BJ (cell line): ENCODE data around the gene SIPA1L2. TPM values are rescaled to one million over a fixed set of nuclear protein-coding genes. Genes with fewer than 3 reads are reported as not detected.

Experiments
- CTCF ChIA-PET: fragments of 350-600 bp; formaldehyde crosslinking; extraction: SDS; loops from one replicate; lab custom pipeline; 2021; ENCODE audit warnings: antibody characterized with exemption, inconsistent platforms; lab: Yijun Ruan, JAX
- POLR2A ChIA-PET: fragments of 300-600 bp; sonication (Branson Sonifier 250); formaldehyde crosslinking; extraction: SDS; loops from one replicate; lab custom pipeline; 2021; ENCODE audit warnings: antibody characterized with exemption; lab: Charles Lee
- DNase-seq: peaks from one replicate; pipeline ENCODE4 v3.0.0-alpha.2; 2011; ENCODE audit warnings: low read depth
- H3K27me3 ChIP-seq: 2 replicates; pipeline ENCODE4 v1.6.0; 2011; ENCODE audit warnings: low read length; ENCODE audit not compliant: control insufficient read depth, insufficient read depth
- H3K36me3 ChIP-seq: 2 replicates; pipeline ENCODE4 v1.5.1; 2011; ENCODE audit warnings: low read length; ENCODE audit not compliant: control insufficient read depth, insufficient read depth
- H3K4me3 ChIP-seq: 2 replicates; pipeline ENCODE4 v1.5.1; 2011; ENCODE audit warnings: low read depth, mild to moderate bottlenecking, control low read depth, low read length
- polyA plus RNA-seq: library from polyadenylated mRNA; depleted of rRNA; stranded (reverse); fragments of >200 nt; gene quantifications from 2 replicates; pipeline ENCODE4 v1.2.3, GENCODE V29; 2011; rRNA removed
- TF ChIP-seq, protein P1 (sequence below): IDR thresholded peaks from 2 replicates; pipeline ENCODE4 v1.5.1; 2011; ENCODE audit warnings: low read depth, mild to moderate bottlenecking, control low read depth, inconsistent platforms, low read length, moderate library complexity; ENCODE audit not compliant: insufficient read depth

SIPA1L2 gene
- polyA plus RNA-seq, 1 experiment, result 5.1 TPM

DNA sequence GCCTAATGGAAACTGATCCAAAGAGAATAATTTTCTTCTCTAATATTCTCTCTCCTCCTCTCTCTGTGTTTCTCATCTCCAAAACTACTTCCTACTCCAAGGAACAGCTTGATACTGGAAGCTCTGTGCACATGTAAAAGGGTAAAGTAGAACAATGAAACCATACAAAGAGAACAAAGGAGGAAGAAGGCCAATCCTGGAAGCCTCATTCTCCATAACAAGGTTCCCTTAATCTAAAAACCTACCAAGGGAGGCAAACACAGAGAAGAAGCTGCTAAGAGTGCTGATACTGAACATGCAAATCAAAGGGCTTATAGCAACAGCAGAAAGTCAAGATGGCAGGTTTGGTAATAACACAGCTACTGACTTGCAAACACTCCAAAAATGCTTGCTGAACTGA lies 44.4 kb downstream of the SIPA1L2 start:
- TF ChIP-seq, protein P1, sequence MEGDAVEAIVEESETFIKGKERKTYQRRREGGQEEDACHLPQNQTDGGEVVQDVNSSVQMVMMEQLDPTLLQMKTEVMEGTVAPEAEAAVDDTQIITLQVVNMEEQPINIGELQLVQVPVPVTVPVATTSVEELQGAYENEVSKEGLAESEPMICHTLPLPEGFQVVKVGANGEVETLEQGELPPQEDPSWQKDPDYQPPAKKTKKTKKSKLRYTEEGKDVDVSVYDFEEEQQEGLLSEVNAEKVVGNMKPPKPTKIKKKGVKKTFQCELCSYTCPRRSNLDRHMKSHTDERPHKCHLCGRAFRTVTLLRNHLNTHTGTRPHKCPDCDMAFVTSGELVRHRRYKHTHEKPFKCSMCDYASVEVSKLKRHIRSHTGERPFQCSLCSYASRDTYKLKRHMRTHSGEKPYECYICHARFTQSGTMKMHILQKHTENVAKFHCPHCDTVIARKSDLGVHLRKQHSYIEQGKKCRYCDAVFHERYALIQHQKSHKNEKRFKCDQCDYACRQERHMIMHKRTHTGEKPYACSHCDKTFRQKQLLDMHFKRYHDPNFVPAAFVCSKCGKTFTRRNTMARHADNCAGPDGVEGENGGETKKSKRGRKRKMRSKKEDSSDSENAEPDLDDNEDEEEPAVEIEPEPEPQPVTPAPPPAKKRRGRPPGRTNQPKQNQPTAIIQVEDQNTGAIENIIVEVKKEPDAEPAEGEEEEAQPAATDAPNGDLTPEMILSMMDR, result no peak
- no peaks in the 10 kb centered on the region for H3K36me3 ChIP-seq
- CTCF ChIA-PET, result no interaction called here
- DNase-seq, result no peak
- no peak overlapping the region for H3K4me3 ChIP-seq
- H3K27me3 ChIP-seq, result no peaks in the 10 kb centered on the region
- POLR2A ChIA-PET, result no interaction called here

DNA sequence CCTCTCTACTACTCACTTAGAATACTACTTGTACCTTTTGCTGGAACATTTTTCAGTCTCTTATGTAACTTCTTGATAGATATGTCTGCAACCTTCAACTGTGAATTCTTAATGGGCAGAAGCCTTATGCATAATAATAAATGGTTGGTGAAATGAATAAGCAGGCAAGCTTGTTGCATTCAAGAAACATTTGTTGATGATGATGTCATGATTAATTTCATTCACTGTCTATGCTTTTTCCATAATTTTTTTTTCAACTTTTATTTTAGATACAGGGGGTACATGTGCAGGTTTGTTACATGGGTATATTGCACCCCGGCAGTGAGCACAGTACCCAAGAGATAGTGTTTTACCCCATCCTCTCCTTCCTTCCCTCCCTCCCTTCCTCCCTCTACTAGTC lies 48.0 kb downstream of the SIPA1L2 start:
- ChIA-PET CTCF (no interaction called here), POLR2A (no interaction called here)
- no peak overlapping the region for H3K4me3 ChIP-seq
- no peak for DNase-seq
- H3K27me3 ChIP-seq, result no peaks in the 10 kb centered on the region
- TF ChIP-seq, protein P1, result no peak
- no peaks in the 10 kb centered on the region for H3K36me3 ChIP-seq

Other genes with a start within 250 kb of the SIPA1L2 start
- 0.52 and 0.81 TPM in 2 replicates for gene MAP10, start 175.3 kb upstream of the SIPA1L2 start, polyA plus RNA-seq